Keratinocyte (primary cell): ENCODE measurements around the gene TRAF5. TPM values are rescaled to one million over a fixed set of nuclear protein-coding genes. Genes with fewer than 3 reads are reported as not detected.

Source experiments
- DNase-seq: peaks from one replicate; pipeline ENCODE4 v3.0.0-alpha.2; 2011; ENCODE audit warnings: low read depth, missing footprints, low spot score
- FAIRE-seq: peaks from 2 replicates; lab custom pipeline; 2011; peaks lifted over from hg19 to GRCh38; lab: Jason Lieb, UNC
- H2AFZ ChIP-seq: 2 replicates; pipeline ENCODE4 v1.6.0; 2012; ENCODE audit warnings: low read length, control low read depth, inconsistent platforms; ENCODE audit not compliant: control insufficient read depth
- H3K27ac ChIP-seq: 2 replicates; pipeline ENCODE4 v1.5.1; 2011; ENCODE audit warnings: low read length; ENCODE audit not compliant: control insufficient read depth, insufficient read depth
- H3K27me3 ChIP-seq: 3 replicates; pipeline ENCODE4 v1.6.0; 2011; ENCODE audit warnings: low read length; ENCODE audit not compliant: control insufficient read depth, insufficient read depth; ENCODE audit errors: extremely low read depth
- H3K36me3 ChIP-seq, 2 experiments: 2 replicates in 1 of 2; 3 replicates in 1 of 2; pipeline ENCODE4 v1.5.1; 2011; ENCODE audit warnings: low read length in 2 of 2, mild to moderate bottlenecking in 1 of 2; ENCODE audit not compliant: control insufficient read depth in 2 of 2, insufficient read depth in 2 of 2; ENCODE audit errors: extremely low read depth in 1 of 2
- H3K4me1 ChIP-seq: 3 replicates; pipeline ENCODE4 v1.5.1; 2011; ENCODE audit warnings: low read length; ENCODE audit not compliant: control insufficient read depth, insufficient read depth; ENCODE audit errors: extremely low read depth
- H3K4me2 ChIP-seq: 3 replicates; pipeline ENCODE4 v1.6.0; 2011; ENCODE audit warnings: low read depth, low read length; ENCODE audit not compliant: control insufficient read depth, insufficient read depth; ENCODE audit errors: extremely low read depth
- H3K4me3 ChIP-seq, 3 experiments: fragments of 200-600 bp in 1 of 3; sonication (generic) in 1 of 3; 2 replicates in 2 of 3; 3 replicates in 1 of 3; pipeline ENCODE4 v1.5.1; 2011 to 2016; ENCODE audit warnings: low read length in 3 of 3, mild to moderate bottlenecking in 3 of 3, control low read depth in 2 of 3, inconsistent platforms in 1 of 3, low read depth in 1 of 3, mixed read lengths in 1 of 3, mixed run types in 1 of 3, moderate library complexity in 1 of 3; ENCODE audit not compliant: control insufficient read depth in 2 of 3, insufficient read depth in 2 of 3; ENCODE audit errors: extremely low read depth in 1 of 3
- H3K79me2 ChIP-seq: 2 replicates; pipeline ENCODE4 v1.6.0; 2012; ENCODE audit warnings: low read length; ENCODE audit not compliant: control insufficient read depth, insufficient read depth
- H3K9ac ChIP-seq: 3 replicates; pipeline ENCODE4 v1.6.0; 2011; ENCODE audit warnings: low read length; ENCODE audit not compliant: control insufficient read depth, insufficient read depth; ENCODE audit errors: extremely low read depth
- H3K9me1 ChIP-seq: 3 replicates; pipeline ENCODE4 v1.6.0; 2011; ENCODE audit warnings: low read length; ENCODE audit not compliant: control insufficient read depth, insufficient read depth; ENCODE audit errors: extremely low read depth
- H3K9me3 ChIP-seq: 2 replicates; pipeline ENCODE4 v1.5.1; 2012; ENCODE audit warnings: low read depth, low read length; ENCODE audit not compliant: control insufficient read depth
- H4K20me1 ChIP-seq: 3 replicates; pipeline ENCODE4 v1.6.0; 2011; ENCODE audit warnings: low read length; ENCODE audit not compliant: control insufficient read depth, insufficient read depth; ENCODE audit errors: extremely low read depth
- CTCF ChIP-seq, 3 experiments: IDR thresholded peaks in 1 of 3; conservative IDR thresholded peaks in 1 of 3; optimal IDR thresholded peaks in 1 of 3; 2 replicates in 2 of 3; 3 replicates in 1 of 3; pipeline versions ENCODE3 to v1.5.1; 2011; ENCODE audit warnings: low read length in 3 of 3, mild to moderate bottlenecking in 3 of 3, moderate library complexity in 2 of 3, control low read depth in 1 of 3, inconsistent platforms in 1 of 3; ENCODE audit not compliant: insufficient read depth in 2 of 3; ENCODE audit errors: extremely low read depth in 1 of 3
- EZH2 ChIP-seq: IDR thresholded peaks from one replicate; pipeline ENCODE4 v1.6.1; 2012; ENCODE audit warnings: inconsistent platforms, mild to moderate bottlenecking, low read length, moderate library complexity
- dilution Hi-C: fragments of 300-500 bp; cut with MboI; formaldehyde crosslinking; loops from one replicate; pipeline ENCODE4 v1.7.0; 2020; ENCODE audit warnings: low sequenced_read_pairs; ENCODE audit not compliant: extremely low pct_ligation_motif_present
- polyA plus RNA-seq, 5 experiments: library from polyadenylated mRNA; depleted of rRNA in 3 of 5; stranded (reverse) in 3 of 5; stranded (forward) in 1 of 5; unstranded in 1 of 5; fragments of >200 nt; gene quantifications; 1 replicate in 1 of 5; 2 replicates in 3 of 5; 3 replicates in 1 of 5; pipeline versions ENCODE4 v1.2.1 to v1.2.3, GENCODE V29; 2011 to 2012; ENCODE audit warnings: missing spikeins in 2 of 5, low read depth in 1 of 5, low replicate concordance in 1 of 5

TRAF5 gene
- polyA plus RNA-seq, 1 donor (not counting 4 experiments of a cell fraction or from before 2014, with no cell fraction given): 2.1 TPM

GRCh38 chr1:211323156-211324063, 3.2 kb upstream of the TRAF5 start:
- Histone ChIP-seq H3K79me2 (no peaks in the 10 kb centered on the region), H3K4me3 (no peak overlapping the region), H3K4me2 (no peak overlapping the region), H3K27ac (no peak overlapping the region), H3K4me1 (peaks cover 7% of the 10 kb centered on the region), H3K27me3 (no peaks in the 10 kb centered on the region), H3K9me1 (no peaks in the 10 kb centered on the region), H4K20me1 (no peaks in the 10 kb centered on the region), H3K9ac (no peak overlapping the region), H3K36me3 (no peaks in the 10 kb centered on the region), H2AFZ (no peak overlapping the region), H3K9me3 (no peaks in the 10 kb centered on the region)
- TF ChIP-seq EZH2 (no peak), CTCF (optimal IDR thresholded peaks at IDR 0.05 in 1 of 3, IDR thresholded peaks at IDR 0.05 in 1 of 3, conservative IDR thresholded peaks at IDR 0.05 in 1 of 3; ENCODE audit: extremely low read depth in 1 of 3, insufficient read depth in 2 of 3, low read length in 3 of 3) (peak; percentile 84 to 97 (median 91))
- dilution Hi-C loops: no loop called here
- DNase-seq: no peak
- FAIRE-seq: peak; percentile 74

- H3K9me3 ChIP-seq: no peaks in the 10 kb centered on the region
- TF ChIP-seq EZH2: no peak
- DNase-seq (no peak), FAIRE-seq (no peak)
- H3K4me3 ChIP-seq: no peak overlapping the region
- H3K79me2 ChIP-seq: no peaks in the 10 kb centered on the region
- no peaks in the 10 kb centered on the region for H3K9me1 ChIP-seq
- dilution Hi-C loops: no loop called here
- H3K9ac ChIP-seq: no peak overlapping the region
- no peak overlapping the region for H3K4me2 ChIP-seq
- no peaks in the 10 kb centered on the region for H3K27me3 ChIP-seq
- no peaks in the 10 kb centered on the region for H3K36me3 ChIP-seq
- no peaks in the 10 kb centered on the region for H4K20me1 ChIP-seq
- H3K27ac ChIP-seq: no peak overlapping the region
- no peak overlapping the region for H2AFZ ChIP-seq
- peaks cover 7% of the 10 kb centered on the region for H3K4me1 ChIP-seq
Measured at GRCh38 chr1:211324992-211325775, 1.4 kb upstream of the TRAF5 start.
